GM19043 (cell line): ENCODE results near the gene ELL2.
A peak's percentile ranks its signal among the peaks of the same experiment; 100 is the strongest.

Experiments used
- ATAC-seq: cut with Tn5 transposase; IDR thresholded peaks from one replicate; pipeline ENCODE4 v1.9.1; 2021; ENCODE audit warnings: low read depth; ENCODE audit not compliant: unreplicated experiment

ELL2 gene

GRCh38 chr5:95961617-95962474, at the start of gene ELL2:
Gene ELL2, minus strand, starts transcription at chr5:95961851. Its CDS starts 130 bp downstream, at chr5:95961721.
- peak; percentile 90 for ATAC-seq

DNA sequence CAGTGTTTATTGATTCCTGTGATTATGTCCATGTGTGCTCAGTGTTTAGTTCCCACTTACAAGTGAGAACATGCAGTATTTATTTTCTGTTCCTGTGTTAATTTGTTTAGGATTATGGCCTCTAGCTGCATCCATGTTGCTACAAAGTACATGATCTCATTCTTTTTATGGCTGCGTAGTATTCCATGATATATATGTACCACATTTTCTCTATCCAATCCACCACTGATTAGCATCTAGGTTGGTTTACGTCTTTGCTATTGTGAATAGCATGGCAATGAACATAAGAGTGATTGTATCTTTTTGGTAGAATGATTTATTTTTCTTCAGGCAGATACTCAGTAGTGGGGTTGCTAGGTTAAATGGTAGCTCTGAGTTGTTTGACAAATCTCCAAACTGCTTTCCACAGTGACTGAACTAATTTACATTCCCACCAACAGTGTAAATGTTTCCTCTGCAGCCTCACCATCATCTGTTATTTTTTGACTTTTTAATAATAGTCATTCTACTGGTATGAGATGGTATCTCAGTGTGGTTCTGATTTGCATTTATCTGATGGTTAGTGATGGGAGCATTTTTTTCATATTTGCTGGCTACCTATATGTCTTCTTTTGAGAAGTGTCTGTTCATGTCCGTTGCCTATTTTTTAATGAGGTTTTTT, 47.5 kb upstream of the ELL2 start:
- ATAC-seq = no peak

GRCh38 chr5:96008487-96008886, 46.8 kb upstream of the ELL2 start:
- no peak for ATAC-seq

DNA sequence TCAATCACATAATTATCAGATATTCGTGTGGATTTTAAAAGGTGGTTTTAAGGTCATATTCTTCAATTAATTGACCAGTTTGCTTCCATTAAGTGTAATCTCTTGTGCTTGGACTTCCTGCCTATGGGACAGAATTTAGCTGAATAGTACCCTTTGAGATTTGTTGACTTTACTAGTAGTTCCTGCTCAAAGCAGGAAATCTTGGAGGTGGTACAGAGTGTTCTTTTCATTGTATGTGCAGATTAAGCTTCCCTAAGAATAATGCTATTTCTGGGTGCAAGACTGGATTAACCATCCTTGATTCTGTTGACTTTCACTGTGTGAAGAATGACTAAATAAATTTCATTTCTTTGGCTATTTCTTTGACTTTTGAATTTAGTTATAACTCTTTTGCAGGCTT, 45.4 kb upstream of the ELL2 start:
- no peak for ATAC-seq

DNA sequence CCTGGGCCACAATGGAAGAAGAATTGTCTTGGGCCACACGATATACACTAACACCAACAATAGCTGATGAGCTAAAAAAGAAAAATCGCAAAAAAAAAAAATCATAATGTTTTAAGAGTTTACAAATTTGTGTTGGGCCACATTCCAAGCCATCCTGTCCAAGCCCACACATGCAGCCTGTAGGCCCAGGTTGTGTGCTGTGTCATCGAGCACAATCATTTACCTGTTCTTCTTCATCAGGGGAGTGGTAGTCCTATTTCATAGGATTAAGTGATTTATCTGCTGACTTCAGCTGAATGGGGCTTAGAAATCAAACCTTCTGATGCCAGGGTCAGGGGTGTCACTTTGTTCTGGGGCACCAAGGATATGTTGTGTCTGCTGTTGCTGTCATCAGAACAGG, 44.6 kb upstream of the ELL2 start:
- ATAC-seq = no peak

DNA sequence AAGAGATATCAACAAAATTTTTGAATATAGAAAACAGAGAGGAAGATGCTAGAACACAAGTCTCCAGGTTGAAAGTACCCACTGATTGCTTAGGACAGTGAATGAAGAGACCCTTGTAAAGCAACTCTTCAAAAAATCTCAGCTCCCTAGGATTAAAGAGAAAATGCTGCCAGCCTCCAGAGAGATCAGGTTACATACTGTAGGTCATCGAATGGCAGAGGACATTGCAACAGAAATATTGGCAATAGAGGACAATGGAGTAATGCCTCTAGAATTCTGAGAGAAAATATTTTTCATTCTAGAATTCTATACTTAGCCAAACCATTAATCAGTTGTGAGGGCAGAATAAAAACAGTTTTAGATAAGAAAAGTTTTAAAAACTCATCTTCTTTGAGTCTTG, 43.1 kb upstream of the ELL2 start:
- ATAC-seq = no peak

DNA sequence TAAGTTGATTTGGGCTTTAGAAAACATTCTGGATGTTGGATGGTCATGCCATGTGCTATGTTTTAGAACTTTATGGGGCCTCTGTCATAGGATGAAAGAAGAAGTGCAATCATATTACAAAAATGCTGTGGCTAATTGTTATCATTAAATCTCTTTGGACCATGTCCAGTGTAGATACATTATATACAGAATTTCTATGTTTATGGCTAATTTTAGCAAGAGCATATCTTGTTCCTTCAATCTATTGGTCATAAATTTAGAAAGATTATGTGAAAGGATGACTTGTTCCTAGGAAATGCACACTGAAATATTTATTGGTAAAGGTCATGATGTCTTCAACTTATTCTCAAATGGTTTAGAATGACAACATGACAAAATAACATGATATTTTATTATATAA, 42.4 kb upstream of the ELL2 start:
- no peak for ATAC-seq

DNA sequence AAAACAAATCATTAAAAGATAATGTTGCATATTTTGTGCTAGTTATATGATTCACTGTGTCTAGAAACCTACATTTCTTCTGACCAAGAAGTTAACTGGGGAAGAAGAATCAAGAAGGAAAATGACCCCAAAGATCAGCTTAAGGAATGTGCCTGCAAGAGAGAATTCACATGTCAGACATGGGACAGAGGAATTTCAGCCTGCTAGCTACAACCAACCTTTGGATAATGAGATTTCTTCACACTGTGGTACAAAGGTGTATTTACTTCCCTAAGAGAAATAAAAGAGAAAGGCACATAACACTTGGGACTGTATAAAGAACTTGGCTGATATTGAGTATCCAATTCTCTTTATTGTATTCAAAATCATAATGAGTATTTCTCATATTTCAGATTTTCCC, 39.6 kb upstream of the ELL2 start:
- ATAC-seq = no peak

- ATAC-seq = no peak
These were observed 38.7 kb upstream of the ELL2 start for GRCh38 chr5:96000308-96000707.

- no peak for ATAC-seq
These were observed 35.5 kb upstream of the ELL2 start for GRCh38 chr5:95996904-95997723.

DNA sequence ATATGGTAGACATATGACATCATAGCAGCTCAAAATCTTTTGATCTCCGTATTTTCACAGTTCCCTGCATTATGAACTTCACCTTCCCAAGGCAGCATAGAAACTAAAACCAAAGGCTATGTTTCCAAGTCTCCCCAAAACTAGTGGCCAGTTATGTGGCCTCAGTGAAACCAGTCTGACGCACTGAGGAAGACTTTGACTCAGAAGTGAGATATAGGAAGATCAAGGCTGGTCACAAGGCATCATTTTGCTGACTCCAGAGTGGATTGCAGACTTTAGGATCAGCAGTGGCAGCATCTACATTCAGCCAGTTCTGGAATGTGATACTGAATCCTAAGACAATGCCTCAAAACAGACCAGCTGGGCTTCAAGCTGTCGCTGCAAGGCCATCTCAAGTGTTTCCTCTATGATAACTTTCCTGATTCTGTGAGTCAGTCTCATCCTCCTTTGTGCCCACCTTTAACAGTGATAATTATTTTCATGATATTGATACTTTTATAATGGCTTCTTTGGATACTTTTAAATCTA, 34.4 kb upstream of the ELL2 start:
- ATAC-seq = no peak

- ATAC-seq = no peak
These were observed 32.1 kb upstream of the ELL2 start for GRCh38 chr5:95993776-95994175.

DNA sequence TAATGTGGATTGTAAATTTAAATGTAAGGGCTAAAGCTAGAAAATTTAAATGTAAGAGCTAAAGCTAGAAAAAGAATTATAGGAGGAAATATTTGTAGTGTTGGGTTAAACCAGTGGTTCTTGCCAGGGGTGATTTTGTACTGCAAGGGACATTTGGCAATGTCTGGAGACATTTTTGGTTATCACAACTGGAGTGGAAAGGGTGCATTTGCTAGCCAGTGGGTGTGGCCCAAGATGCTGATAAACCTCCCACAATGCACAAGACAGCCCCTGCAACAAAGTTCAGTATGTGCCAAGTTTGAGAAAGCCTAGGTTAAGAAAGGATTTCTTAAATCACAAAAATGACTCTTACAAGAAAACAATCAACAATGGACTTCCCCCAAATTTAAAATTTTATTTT, 31.6 kb upstream of the ELL2 start:
- ATAC-seq = no peak

DNA sequence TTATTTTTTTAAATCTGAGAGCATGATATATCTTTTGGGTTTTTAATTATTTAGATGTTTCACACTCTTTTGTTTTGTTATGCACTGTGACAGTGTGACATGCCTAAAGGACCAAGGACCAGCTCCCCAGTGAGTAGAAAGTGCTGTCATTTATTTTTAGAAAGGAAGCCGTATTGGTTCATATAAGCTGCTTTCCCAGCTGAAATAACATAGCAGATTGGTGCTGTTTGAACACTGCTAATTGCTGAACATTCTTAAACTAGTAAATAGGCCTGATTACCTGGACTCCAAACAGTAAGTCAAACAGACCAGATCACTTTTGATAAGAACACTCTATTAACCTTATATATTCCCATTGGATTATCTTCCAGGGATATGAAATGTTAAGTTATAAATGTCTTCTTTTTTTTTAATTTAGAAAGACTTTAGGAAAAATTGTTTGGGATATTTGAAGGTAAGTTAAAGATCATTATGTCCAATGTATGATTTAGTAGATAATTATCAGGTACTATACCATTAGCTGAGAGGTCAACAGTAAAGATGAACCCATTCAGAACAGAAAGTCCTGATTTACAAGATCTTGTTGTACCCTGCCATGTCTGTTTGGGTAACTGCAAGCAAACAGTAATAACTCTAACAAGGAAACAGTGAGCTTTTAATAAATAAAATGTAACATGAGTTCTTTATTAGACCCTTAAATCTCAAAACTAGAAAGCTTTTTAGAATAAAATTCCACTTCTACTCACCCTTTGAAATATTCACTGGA, 27.8 kb upstream of the ELL2 start:
- ATAC-seq = no peak

GRCh38 chr5:95988877-95989276, 27.2 kb upstream of the ELL2 start:
- no peak for ATAC-seq

GRCh38 chr5:95988094-95988493, 26.4 kb upstream of the ELL2 start:
- no peak for ATAC-seq

GRCh38 chr5:95986937-95987520, 25.4 kb upstream of the ELL2 start:
- ATAC-seq = no peak

- no peak for ATAC-seq
These were observed 24.4 kb upstream of the ELL2 start for GRCh38 chr5:95986001-95986400.

GRCh38 chr5:95985249-95985648, 23.6 kb upstream of the ELL2 start:
- ATAC-seq = no peak
